ENCODE results near the gene CCR6.

DNA sequence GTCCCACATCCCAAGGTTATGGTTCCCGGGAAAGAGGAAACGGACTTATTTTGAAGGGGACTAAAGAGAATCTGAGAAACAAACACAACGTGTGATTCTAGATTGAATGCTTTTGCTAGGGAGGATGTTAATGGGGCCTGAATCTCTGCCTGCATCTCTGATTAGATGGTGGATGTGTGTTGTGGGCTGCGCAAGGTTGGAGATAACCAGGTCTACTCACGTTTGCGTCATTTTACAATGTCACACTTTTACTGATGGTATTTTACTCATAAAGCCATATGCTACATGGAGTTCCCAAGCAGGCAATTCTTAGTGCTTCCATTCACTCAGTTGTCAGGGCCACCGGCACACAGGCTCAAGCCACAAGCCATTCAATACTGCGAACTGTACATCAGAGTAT, 23.2 kb upstream of the CCR6 start:
- TF ChIP-seq CTCF (conservative IDR thresholded peaks at IDR 0.05; ENCODE audit: low read length) (no peak), EZH2phosphoT487 (IDR thresholded peaks at IDR 0.05; ENCODE audit: borderline replicate concordance, low read depth, low read length) (no peak)

Data from OCI-LY7 (cell line).